ENCODE data around the gene DBP. TPM values are rescaled to one million over a fixed set of nuclear protein-coding genes. Genes with fewer than 3 reads are reported as not detected.
"Not testable (repeated sequence)": the region's sequence is repeated elsewhere in the genome, so short reads cannot be mapped to it uniquely, and the experiment has no call there.

The DBP gene
- total RNA-seq, 1 experiment from 2014 or later = 3.5 TPM

DNA sequence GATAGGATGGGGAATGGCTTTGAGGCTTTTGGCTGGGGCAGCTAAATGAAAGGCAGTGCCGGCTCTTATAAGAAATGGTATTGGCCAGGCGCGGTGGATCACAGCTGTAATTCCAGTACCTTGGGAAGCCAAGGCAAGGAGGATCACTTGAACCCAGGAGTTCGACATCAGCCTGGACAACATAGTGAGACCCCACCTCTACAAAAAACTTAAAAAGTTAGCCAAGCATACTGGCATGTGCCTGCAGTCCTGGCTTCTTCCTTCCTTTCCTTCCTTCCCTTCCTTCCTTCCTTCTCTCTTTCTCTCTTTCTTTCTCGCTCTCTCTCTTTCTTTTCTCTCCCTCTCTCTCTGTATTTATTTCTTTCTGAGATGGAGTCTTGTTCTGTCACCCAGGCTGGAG, 5.7 kb upstream of the DBP start:
- DNase-seq (ENCODE audit: extremely low read depth, low read depth) = no peak

DNA sequence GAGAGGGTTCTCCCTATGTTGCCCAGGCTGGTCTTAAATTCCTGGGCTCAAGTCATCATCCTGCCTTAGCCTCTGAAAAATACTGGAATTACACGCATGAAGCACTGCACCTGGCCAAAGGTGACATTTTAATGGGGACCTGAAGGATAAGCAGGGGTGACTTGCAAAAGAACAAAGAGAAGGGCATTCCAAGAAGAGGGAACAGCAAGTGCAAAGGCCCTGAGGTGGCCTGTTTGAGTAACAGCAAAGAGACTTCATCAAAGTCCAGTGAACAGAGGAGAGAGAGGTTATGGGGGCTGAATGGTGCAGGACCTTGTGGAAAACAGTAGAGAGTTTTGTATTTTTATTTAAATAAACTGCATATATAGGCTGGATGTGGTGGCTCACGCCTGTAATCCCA, 4.7 kb upstream of the DBP start:
- DNase-seq (ENCODE audit: extremely low read depth, low read depth) = no peak

DNA sequence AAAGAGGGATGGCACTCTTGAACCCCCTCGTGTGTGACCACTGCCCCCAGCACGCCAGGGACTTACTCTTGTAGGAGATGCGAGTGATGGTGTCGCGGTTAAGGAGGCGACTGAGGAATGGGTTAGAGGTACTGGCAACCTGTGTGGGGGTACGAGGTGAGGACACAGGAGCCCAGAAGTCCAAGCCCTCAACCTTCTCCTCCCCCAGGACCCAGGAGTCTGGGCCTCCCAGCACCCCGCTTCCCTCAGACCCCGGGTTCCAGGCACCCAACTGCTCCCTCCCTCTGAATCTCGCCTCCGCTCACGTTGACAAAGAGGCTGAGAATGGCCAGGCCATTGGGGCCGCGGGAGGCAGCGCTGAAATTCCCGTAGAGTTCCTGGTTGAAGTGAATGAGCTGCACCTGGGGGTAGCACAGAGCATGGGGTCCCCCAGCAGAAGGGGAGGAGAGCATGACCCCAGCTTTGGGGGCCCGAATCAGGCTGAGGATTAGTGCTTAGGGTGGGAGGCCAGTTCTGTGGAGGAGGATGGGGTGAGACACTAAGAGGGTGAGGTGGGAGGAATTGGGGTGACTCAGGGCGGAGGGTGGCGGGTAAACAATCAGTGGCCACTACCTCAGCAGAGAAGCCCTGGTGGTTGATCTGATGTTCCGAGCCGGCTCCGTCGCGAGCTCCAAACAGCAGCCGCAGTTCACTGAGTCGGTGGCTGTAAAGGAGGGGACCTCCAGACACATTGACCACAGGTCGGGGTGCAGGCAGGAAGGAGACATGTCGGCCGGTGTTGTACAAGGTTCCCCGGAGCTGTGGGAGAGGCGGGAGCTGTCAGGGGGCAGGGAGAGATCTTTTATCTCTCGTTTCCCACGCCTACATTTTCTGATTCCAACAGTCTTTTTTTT, 2.5 kb upstream of the DBP start:
- DNase-seq (ENCODE audit: extremely low read depth, low read depth) = no peak

DNA sequence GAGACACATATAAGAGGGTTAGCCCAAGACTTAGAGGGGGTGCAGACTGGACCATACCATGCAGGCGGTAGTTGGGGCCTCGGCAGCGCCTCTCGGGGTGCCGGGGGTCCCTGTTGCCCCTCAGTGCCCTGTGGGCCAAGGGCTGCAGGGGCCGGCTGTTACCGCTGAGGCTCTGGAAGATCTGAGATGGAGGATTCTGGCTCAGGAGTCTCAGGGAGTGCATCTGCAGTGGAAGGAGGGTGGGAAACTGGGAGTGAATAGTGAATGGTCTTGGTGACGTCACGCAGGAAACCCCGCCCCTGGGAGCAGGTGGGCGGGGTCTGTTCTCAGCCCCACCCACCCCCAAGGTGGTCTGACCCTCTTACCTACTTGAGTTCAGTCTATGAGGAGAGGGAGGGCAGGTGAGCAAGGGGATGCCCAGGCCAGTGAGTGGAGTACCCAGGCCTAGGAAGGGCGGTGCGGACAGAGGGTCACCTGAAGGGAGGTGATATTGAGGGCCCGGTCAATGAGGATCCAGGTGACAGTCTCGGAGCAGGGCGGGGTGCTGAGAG, 1.7 kb upstream of the DBP start:
- DNase-seq (ENCODE audit: extremely low read depth, low read depth) = no peak

DNA sequence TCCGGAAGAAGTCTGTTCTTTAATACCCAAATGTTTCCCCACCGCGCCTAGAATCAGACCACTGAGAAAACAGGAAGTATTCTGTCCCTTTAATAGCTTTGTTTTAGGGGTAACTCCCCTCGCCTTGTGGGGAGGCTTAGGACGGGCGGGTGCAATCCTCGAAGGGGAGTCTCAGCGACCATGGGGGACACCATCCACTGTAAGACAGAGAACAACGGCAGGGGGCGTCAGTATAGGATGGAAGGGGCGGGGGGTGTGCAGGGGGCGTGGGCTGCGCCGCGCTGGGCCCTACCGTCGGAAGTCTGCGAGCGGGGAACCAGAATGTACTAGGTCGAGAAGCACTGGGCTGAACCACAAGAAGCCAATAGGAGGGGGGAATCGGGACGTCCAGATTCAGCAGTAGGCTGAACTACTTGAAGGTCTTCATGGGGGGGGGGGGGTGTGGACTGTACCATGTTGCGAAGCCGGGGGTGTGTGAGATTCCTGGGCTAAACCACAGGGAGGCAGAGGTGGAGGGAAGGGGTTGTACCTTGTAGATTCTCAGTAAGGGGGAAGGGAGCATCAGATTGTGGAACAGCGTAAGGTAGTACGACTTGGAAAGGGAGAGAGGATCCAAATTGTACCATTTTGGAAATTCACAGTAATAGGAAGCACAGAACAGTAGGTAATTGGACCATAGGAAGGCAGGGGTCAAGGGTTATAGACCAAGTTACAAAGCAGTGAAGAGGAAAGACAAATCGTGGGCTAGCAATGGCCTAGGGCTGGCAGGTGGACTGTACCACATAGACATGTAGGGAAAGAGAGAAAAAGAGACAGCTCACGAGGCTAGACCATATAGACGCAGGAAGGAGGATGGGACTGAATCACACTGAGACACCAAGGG, 1.0 kb upstream of the DBP start:
- peak; percentile 71 for DNase-seq (ENCODE audit: extremely low read depth, low read depth)

DNA sequence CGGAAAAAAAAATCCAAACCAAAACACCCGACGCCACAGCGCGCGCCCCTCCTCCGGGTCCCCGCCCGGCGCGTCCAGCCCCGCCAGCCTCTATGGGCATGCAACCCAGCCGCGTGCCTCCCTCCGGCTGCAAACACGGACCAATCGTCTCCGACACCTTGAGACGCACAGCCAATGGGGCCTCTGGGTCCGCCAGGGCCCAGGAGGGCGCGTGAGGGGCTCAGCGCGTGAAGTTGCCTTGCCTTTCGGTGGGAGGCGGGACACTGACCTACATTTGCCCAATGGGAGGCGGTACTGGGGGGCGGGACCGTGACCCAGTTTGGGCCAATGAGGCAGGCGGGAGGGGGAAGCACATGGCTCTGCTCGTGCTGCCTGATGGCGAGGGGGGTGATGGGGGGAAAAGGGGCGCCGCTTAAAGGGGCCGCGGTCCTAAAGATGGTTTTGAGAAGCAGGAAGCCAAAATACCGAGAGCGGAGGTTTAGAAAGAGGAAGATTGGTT, 319 bp upstream of the DBP start:
- DNase-seq (ENCODE audit: extremely low read depth, low read depth) = peak; percentile 93

DNA sequence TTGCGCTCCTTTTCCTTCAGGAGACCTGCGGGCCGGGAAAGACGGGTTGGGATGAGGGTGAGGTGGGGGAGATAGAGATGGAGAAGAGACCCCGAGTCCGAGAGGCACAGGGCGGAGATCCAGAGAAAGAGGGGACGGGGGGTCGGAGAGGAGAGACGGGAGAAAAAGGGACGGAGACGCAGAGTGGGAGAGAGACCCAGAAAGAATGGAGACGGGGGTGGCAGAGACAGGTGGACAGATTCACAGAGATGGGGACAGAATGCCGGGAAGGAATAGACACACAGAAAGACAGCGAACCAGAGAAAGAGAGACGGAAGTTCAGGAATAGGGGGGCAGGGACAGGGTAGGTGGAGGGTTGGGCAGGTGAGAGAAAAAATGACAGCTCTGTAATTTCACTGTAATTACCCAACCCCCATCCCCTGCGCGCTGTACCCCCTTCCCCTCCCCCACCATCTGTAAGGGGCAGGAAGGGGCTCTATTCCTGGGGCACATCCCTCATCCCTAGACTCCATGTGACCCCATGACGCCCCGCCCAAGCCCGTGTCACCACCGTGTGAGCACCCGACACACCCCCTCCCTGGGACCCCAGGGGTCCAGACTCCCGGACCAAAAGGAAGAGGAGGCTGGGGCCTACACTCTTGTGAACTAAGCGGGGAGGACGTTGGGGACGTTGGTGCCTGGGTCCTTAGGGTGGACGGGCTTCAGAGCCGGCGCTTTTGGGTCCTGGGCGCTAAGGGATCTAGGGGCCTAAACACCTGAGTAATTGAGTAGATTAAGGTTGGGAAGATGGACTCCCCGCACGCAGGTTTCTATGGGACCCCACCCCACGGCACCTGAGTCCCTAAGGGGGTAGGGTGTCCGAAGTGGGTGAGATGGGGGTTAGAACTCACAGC, 967 bp downstream of the DBP start:
- no peak for DNase-seq (ENCODE audit: extremely low read depth, low read depth)

DNA sequence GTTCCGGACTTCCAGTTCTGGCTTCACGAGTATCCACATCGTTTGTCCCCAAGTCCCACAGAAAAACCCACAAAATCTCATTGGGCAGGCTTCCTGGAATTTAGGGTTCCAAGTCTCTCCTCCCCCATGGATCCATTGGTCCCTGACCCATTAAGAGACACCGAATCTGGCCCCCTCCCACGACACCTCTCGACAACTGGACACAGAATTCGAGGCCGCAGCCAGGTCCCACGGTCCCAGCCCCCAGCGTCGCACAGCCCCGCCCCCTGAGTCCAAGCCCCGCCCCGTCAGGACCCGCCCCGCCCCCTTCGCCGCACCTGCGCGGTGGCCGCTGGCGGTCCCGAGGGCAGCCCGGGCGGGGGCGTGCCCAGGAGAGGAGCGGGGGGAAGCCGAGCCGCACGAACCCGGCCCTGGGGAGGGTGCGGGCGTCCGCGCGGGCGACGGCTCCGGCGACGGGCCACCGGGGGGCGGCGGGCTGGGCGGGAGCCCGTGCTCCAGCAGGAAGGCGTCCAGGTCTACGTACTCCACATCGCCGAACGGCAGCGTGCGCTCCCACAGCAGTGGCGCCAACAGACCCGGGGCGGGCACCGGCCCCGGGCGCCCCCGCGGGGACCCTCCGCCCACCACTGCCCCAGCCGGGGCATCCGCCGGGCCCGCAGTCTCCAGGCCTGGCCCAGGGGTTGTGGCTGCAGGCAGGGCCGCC, 1.8 kb downstream of the DBP start:
- no peak for DNase-seq (ENCODE audit: extremely low read depth, low read depth)

DNA sequence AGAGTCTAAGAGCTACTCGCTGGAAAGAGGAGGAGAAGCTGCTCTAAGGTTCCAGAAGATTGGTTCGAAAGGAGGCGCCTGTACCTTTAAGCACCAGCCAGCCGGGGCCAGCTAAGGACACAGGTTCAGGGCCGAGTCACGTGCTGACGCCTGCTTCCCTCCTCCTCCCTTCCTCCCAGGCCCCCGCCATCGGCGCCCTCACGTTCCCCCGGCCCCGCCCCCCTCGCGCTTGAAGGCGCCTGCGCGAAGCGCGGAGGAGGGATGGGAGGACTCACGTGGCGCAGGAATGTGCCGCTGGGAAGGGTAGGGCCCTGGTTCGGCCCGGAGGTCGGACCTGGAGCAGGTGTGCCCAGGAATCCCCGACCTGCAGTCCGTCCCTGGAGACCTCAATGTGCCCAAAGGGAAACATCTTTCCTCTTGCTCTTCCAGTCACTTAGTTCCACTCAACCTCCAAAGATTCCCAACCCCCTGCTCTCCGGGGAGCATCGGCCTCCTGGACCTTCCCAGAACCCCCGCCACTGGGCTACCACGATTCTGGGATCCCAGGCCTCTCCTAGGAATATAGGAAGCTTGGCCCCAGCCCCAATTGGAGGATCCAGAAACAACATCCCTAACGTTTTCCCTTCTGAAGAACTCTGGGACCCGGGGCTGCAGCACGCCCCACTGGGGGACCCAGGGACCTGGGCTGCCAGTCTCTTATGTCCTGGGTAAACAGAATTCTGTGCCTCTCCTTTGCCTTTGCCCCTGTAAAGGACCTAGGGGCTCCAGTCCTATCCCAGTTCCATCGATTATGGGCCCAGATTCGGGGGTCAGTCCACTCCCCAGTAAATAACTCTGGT, 2.5 kb downstream of the DBP start:
- peak; percentile 87 for DNase-seq (ENCODE audit: extremely low read depth, low read depth)

DNA sequence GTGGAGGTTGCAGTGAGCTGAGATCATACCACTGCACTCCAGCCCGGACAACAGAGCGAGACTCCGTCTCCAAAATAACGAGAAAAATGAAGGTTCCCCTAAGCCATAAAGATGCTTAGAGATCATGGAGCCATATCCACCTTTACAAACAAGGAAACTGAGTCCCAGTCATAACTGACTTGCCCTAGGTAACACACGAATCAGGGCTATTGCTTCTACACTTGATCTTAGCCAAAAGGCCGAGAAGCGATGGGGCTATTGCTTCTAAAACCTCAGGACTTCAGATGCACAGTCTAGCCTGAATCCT, 3.2 kb downstream of the DBP start:
- DNase-seq (ENCODE audit: extremely low read depth, low read depth) = no peak

DNA sequence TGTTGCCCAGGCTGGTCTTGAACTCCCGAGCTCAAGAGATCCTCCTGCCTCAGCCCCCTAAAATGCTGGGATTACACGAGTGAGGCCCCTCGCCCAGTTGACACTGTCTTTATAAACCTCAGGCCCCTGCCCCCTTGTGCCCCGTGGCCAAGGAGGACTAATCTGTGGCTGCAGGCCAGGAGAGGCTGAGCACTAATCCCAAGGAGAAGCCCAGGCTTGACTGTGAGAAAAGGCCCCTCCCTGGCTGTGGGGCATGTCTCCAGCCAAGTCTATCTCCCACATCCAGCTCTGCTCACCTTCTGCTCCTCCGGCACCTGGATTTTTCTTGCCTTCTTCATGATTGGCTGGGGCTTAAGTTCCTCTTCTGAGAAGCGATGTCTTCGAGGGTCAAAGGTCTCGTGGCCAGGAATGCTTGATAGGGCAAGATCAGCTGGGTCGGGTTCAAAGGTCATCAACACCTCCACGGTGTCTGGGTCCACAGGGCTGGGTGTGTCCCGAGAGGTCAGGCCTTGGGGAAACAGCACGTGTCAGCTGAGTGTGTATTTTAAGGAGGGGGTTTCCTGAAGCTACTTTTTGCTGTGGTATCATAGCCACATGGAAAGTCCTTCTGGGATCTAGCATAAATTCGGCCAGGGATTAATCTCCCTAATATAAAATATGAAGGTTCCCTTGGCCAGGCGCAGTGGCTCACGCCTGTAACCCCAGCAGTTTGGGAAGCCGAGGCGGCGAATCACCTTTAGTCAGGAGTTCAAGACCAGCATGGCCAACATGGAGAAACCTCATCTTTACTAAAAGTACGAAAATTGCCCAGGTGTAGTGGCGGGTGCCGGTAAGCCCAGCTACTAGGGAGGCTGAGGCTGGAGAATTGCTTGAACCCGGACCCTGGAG, 3.8 kb downstream of the DBP start:
- DNase-seq (ENCODE audit: extremely low read depth, low read depth) = no peak

DNA sequence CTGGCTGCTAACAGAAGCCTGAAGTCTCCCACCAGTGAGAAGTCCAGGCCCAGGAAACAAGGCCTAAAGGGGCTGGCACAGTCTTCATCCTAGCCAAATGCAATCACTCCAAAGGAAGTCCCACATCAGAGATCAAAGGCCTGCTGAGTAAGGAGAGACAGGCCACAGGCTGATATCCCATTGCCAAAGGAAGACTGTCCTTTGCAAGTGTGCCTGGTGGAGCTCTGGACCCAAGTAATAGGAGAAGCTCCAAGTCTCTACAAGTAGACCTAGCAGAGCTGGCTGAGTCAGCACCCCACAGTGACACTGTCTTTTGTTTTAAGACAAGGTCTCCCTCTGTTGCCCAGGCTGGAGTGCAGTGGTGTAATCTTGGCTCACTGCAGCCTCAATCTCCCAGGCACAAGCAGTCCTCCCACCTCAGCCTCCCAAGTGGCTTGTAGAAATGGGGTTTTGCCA, 4.5 kb downstream of the DBP start:
- DNase-seq (ENCODE audit: extremely low read depth, low read depth) = no peak

DNA sequence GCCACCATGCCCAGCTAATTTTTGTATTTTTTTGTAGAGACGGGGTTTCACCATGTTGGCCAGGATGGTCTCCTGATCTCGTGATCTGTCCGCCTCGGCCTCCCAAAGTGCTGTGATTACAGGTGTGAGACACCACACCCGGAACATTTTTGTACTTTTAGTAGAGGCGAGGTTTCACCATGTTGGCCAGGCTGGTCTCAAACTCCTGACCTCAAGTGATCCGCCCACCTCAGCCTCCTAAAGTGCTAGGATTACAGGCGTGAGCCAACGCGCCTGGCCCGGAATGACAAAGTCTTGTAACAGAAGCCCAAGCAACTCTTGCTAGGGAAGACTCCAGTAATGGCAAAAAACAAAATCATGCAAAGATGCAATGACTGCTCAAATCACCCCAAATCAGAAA, 4.9 kb downstream of the DBP start:
- not testable (repeated sequence) for DNase-seq (ENCODE audit: extremely low read depth, low read depth)

DNA sequence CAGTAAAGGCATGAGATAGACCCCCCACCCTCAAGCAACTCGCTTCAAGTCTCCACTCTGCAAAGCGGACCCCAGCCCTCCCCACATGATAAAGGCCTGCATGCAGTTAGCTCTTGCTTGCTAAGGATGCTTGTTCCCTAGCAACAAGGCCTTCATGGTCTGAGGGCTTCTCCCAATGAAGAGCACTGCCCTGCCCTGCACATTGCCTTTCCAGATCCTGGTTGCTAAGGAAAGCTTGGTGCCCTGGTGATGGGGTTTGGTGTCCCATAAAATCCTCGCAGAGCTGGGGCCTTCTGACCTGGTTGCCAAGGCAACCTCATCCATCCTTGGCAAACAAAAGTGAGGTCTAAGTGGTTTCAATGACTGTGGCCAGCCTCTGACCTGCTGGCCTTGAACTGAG, 6.0 kb downstream of the DBP start:
- DNase-seq (ENCODE audit: extremely low read depth, low read depth) = no peak

DNA sequence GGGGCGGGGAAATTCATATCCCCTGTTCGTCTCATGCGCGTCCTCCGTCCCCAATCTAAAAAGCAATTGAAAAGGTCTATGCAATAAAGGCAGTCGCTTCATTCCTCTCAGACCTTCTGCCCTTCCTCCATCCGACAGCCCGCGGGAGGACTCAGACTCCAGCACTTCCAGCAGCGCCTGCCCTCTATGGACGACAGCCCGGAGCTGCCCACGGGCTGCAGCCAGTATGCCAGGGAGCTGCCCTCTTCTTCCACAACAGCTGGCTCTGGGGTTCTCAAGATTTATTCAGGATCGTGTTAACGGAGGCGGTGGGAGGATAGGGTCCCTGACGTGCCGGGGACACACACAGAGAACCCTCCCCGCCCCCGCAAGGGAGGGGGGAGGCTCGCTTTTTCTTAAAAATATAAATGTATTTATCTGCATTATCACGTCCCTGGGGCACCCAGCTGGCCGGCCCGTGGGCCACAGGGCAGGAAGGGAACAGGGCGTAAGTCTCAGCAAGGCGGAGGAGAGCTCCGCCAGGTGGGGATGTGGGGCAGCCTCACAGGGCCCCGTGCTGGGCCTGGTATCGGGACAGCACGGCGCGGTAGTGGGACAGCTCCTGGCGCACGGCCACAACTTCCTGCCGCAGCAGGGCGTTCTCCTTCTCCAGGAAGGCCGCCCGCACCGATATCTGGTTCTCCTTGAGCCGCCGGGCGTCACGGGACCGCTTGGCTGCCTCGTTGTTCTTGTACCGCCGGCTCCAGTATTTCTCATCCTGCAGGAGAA, 6.7 kb downstream of the DBP start:
- DNase-seq (ENCODE audit: extremely low read depth, low read depth) = no peak

DNA sequence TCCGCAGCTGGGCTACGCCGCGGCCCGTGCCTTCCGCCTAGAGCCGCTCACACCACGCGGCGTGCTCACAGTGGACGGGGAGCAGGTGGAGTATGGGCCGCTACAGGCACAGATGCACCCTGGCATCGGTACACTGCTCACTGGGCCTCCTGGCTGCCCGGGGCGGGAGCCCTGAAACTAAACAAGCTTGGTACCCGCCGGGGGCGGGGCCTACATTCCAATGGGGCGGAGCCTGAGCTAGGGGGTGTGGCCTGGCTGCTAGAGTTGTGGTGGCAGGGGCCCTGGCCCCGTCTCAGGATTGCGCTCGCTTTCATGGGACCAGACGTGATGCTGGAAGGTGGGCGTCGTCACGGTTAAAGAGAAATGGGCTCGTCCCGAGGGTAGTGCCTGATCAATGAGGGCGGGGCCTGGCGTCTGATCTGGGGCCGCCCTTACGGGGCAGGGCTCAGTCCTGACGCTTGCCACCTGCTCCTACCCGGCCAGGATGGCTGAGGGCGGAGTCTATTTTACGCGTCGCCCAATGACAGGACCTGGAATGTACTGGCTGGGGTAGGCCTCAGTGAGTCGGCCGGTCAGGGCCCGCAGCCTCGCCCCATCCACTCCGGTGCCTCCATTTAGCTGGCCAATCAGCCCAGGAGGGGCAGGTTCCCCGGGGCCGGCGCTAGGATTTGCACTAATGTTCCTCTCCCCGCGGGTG, 7.4 kb downstream of the DBP start:
- DNase-seq (ENCODE audit: extremely low read depth, low read depth) = no peak

DNA sequence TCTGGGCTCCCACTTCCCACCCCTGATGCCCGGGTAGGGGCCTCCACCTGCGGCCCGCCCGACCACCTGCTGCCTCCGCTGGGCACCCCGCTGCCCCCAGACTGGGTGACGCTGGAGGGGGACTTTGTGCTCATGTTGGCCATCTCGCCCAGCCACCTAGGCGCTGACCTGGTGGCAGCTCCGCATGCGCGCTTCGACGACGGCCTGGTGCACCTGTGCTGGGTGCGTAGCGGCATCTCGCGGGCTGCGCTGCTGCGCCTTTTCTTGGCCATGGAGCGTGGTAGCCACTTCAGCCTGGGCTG, 7.9 kb downstream of the DBP start:
- DNase-seq (ENCODE audit: extremely low read depth, low read depth) = no peak
